Vagina (tissue), 2 donors: ENCODE data around the gene GLI3.

ENCODE experiments used
- CTCF ChIP-seq, 3 experiments: fragments of 450-650 bp in 2 of 3; fragments of 200-600 bp in 1 of 3; sonication (generic) in 1 of 3; IDR thresholded peaks; one replicate each; pipeline ENCODE4 v1.5.1; 2017 to 2019; ENCODE audit warnings: antibody characterized with exemption in 3 of 3, mild to moderate bottlenecking in 2 of 3, moderate library complexity in 2 of 3
- POLR2A ChIP-seq, 2 donors: fragments of 450-650 bp; IDR thresholded peaks; one replicate each; pipeline ENCODE4 v1.6.1; 2017; ENCODE audit warnings: antibody characterized with exemption in 2 of 2, mild to moderate bottlenecking in 2 of 2, moderate library complexity in 2 of 2

- TF ChIP-seq POLR2A (IDR thresholded peaks at IDR 0.05) = no peak
- no peak for TF ChIP-seq CTCF (IDR thresholded peaks at IDR 0.05)
Observed at GRCh38 chr7:42151309-42151708, 85.7 kb downstream of the GLI3 start.
